Natural killer cell (primary cell): ENCODE results near the gene DRC3. TPM values are rescaled to one million over a fixed set of nuclear protein-coding genes. Genes with fewer than 3 reads are reported as not detected.
"Not testable (repeated sequence)": the region's sequence is repeated elsewhere in the genome, so short reads cannot be mapped to it uniquely, and the experiment has no call there.

Experiments
- ATAC-seq, 3 donors: fragments of 150-1000 bp in 2 of 3; fragments of 200-7000 bp in 1 of 3; cut with Tn5 transposase; 1 replicate in 1 of 3; 2 replicates in 2 of 3; pipeline ENCODE4 v1.10.0; 2021; ENCODE audit warnings: mild to moderate bottlenecking in 2 of 3, moderate library complexity in 2 of 3
- DNase-seq, 2 donors: peaks; one replicate each; pipeline versions ENCODE4 v3.0.0 to v3.0.0-alpha.2; 2013 to 2021; ENCODE audit warnings: mixed read lengths in 1 of 2
- H3K27ac ChIP-seq: one replicate; pipeline ENCODE4 v1.5.1; 2013; ENCODE audit warnings: mild to moderate bottlenecking, low read length
- H3K27me3 ChIP-seq: one replicate; pipeline ENCODE4 v1.6.1; 2013; ENCODE audit warnings: low read length; ENCODE audit not compliant: control insufficient read depth, insufficient read depth
- H3K36me3 ChIP-seq: one replicate; pipeline ENCODE4 v1.6.1; 2013; ENCODE audit warnings: low read length; ENCODE audit not compliant: control insufficient read depth, insufficient read depth
- H3K4me1 ChIP-seq: one replicate; pipeline ENCODE4 v1.6.1; 2013; ENCODE audit warnings: low read length; ENCODE audit not compliant: control insufficient read depth, insufficient read depth
- H3K4me3 ChIP-seq: one replicate; pipeline ENCODE4 v1.5.1; 2013; ENCODE audit warnings: low read length
- H3K9me3 ChIP-seq: one replicate; pipeline ENCODE4 v1.6.1; 2013; ENCODE audit warnings: low read length; ENCODE audit not compliant: control insufficient read depth, insufficient read depth
- H3K27ac Mint-ChIP-seq, 2 donors: one replicate each; pipeline ENCODE4 v1.8.0; 2022; ENCODE audit warnings: mild to moderate bottlenecking in 2 of 2, mixed read lengths in 2 of 2, moderate library complexity in 1 of 2
- H3K27me3 Mint-ChIP-seq, 2 donors: one replicate each; pipeline ENCODE4 v1.8.0; 2022; ENCODE audit warnings: low read depth in 2 of 2, mixed read lengths in 2 of 2
- H3K36me3 Mint-ChIP-seq: one replicate; pipeline ENCODE4 v1.8.0; 2022; ENCODE audit warnings: mixed read lengths
- H3K4me1 Mint-ChIP-seq, 2 donors: one replicate each; pipeline ENCODE4 v1.8.0; 2022; ENCODE audit warnings: mixed read lengths in 2 of 2
- H3K4me3 Mint-ChIP-seq: one replicate; pipeline ENCODE4 v1.8.0; 2022; ENCODE audit warnings: mild to moderate bottlenecking, moderate library complexity, mixed read lengths
- H3K9me3 Mint-ChIP-seq, 2 donors: one replicate each; pipeline ENCODE4 v1.8.0; 2022; ENCODE audit warnings: mixed read lengths in 2 of 2
- CTCF ChIP-seq: fragments of 200-600 bp; IDR thresholded peaks from one replicate; pipeline ENCODE4 v1.8.0; 2022; ENCODE audit warnings: antibody characterized with exemption
- WGBS: methylation state at CpG from one replicate; pipeline ENCODE4 v1.1.7; 2013; ENCODE audit warnings: missing lambda C conversion rate; ENCODE audit not compliant: insufficient coverage; 5-methylcytosine and 5-hydroxymethylcytosine counted together
- intact Hi-C: fragments of 100-400 bp; cut with micrococcal nuclease; formaldehyde crosslinking; loops from one replicate; pipeline ENCODE4 v1.14.2; 2022
- total RNA-seq, 4 donors: library from RNA; stranded (reverse); fragments of 120-200 nt in 1 of 4; gene quantifications; one replicate each; pipeline versions ENCODE4 v1.2.3 to v1.2.4, GENCODE V29; 2013 to 2022

DRC3 gene
- total RNA-seq, 3 donors from 2014 or later (not counting 1 experiment from before 2014, with no cell fraction given): 0.26 to 0.78 TPM; not detected in 1

GRCh38 chr17:17937201-17937853 lies 35.3 kb upstream of the DRC3 start:
- Histone ChIP-seq H3K27ac (no peak overlapping the region), H3K36me3 (no peaks in the 10 kb centered on the region), H3K4me3 (no peak overlapping the region), H3K4me1 (peaks cover 14% of the 10 kb centered on the region), H3K9me3 (no peaks in the 10 kb centered on the region), H3K27me3 (no peaks in the 10 kb centered on the region)
- Mint-ChIP-seq H3K4me1 (peaks cover 17 to 23% of the 10 kb centered on the region in 2 donors), H3K27ac (no peak overlapping the region), H3K27me3 (no peaks in the 10 kb centered on the region), H3K9me3 (no peaks in the 10 kb centered on the region), H3K36me3 (no peaks in the 10 kb centered on the region), H3K4me3 (no peak overlapping the region)
- 94% methylated on average over 4 of the region's 4 CpGs for WGBS
- DNase-seq (no peak), ATAC-seq (no peak)
- TF ChIP-seq CTCF: no peak
- intact Hi-C loops: no loop called here

GRCh38 chr17:17937958-17938357 lies 34.7 kb upstream of the DRC3 start:
- Histone ChIP-seq H3K27me3 (no peaks in the 10 kb centered on the region), H3K4me1 (peaks cover 14% of the 10 kb centered on the region), H3K36me3 (no peaks in the 10 kb centered on the region), H3K27ac (no peak overlapping the region), H3K4me3 (no peak overlapping the region), H3K9me3 (no peaks in the 10 kb centered on the region)
- no peak overlapping the region for H3K4me3 Mint-ChIP-seq
- DNase-seq (no peak), ATAC-seq (no peak)
- no peaks in the 10 kb centered on the region for H3K27me3 Mint-ChIP-seq
- H3K4me1 Mint-ChIP-seq: peaks cover 18 to 23% of the 10 kb centered on the region in 2 donors
- no peak overlapping the region for H3K27ac Mint-ChIP-seq
- 89% methylated on average over 4 of the region's 5 CpGs for WGBS
- intact Hi-C loops: no loop called here
- TF ChIP-seq CTCF: no peak
- H3K36me3 Mint-ChIP-seq: no peaks in the 10 kb centered on the region
- no peaks in the 10 kb centered on the region for H3K9me3 Mint-ChIP-seq

- no peaks in the 10 kb centered on the region for H3K9me3 Mint-ChIP-seq
- H3K27ac ChIP-seq: no peak overlapping the region
- no peak overlapping the region for H3K27ac Mint-ChIP-seq
- peaks cover 24 to 29% of the 10 kb centered on the region in 2 donors for H3K4me1 Mint-ChIP-seq
- intact Hi-C loops: no loop called here
- H3K27me3 ChIP-seq: no peaks in the 10 kb centered on the region
- H3K36me3 Mint-ChIP-seq: no peaks in the 10 kb centered on the region
- no peak for TF ChIP-seq CTCF
- H3K9me3 ChIP-seq: no peaks in the 10 kb centered on the region
- H3K4me1 ChIP-seq: peaks cover 14% of the 10 kb centered on the region
- ATAC-seq: no peak
- H3K36me3 ChIP-seq: no peaks in the 10 kb centered on the region
- H3K27me3 Mint-ChIP-seq: no peaks in the 10 kb centered on the region
- DNase-seq: no peak
- no peak overlapping the region for H3K4me3 ChIP-seq
- no peak overlapping the region for H3K4me3 Mint-ChIP-seq
- 88% methylated on average over 7 of the region's 8 CpGs for WGBS
These were observed 34.1 kb upstream of the DRC3 start for GRCh38 chr17:17938388-17939107.

- H3K36me3 Mint-ChIP-seq, H3K27ac Mint-ChIP-seq, intact Hi-C loops, H3K4me3 ChIP-seq, H3K27me3 ChIP-seq, H3K9me3 ChIP-seq, H3K4me3 Mint-ChIP-seq, DNase-seq, ATAC-seq, H3K27ac ChIP-seq, H3K36me3 ChIP-seq, H3K27me3 Mint-ChIP-seq, H3K9me3 Mint-ChIP-seq: not testable (repeated sequence)
- 96% methylated on average over 5 of the region's 7 CpGs for WGBS
- H3K4me1 Mint-ChIP-seq: peaks cover 26 to 29% of the 10 kb centered on the region in 2 donors
- peaks cover 11% of the 10 kb centered on the region for H3K4me1 ChIP-seq
These were observed 32.7 kb upstream of the DRC3 start for GRCh38 chr17:17939941-17940340.
